GM18870 (cell line): Measurements from ENCODE around the gene NDOR1.
"Not testable (repeated sequence)": the region's sequence is repeated elsewhere in the genome, so short reads cannot be mapped to it uniquely, and the experiment has no call there.

Experiments used
- ATAC-seq: cut with Tn5 transposase; IDR thresholded peaks from one replicate; pipeline ENCODE4 v1.9.1; 2021; ENCODE audit warnings: moderate library complexity; ENCODE audit not compliant: unreplicated experiment

NDOR1 gene

DNA sequence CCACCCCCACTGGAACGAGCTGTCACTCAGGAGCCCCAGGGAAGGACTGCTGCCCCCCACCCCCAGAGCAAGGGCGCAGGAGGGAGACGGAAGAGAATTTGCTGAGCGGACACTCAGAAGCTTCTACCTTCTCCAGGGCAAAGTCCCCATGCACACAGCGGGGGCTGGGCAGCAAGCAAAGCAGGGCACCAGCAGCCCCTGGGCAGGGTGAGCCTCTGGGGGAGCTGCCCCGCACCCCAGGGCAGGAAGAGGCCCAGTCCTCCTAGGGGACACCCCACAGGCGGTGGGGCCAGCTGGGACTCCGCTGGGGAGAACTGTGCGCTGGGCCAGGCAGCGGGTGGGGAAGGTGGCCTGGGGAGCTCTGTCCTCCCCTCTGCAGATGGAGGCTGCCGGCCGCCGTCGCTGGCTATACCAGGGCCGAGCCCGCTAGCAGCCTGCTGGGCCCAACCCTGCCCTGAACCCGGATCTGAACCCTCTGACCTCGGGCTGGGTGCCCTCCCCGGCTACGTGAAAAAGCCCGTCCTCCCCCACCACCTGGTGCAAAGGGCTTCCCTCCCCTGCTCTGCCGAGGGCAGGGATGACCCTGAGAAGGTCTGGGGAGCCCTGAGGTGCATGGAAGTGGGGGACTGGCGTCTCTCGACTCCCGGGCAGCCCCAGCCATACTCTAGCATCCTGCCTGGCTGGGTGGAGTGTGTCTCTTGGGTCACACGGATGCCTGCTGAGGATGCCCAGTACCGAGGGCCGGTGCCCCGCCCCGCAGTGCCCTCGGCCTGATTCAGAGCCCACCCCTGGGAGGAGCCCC is 24.6 kb downstream of the NDOR1 start:
- no peak for ATAC-seq

GRCh38 chr9:137230705-137231371 is 25.3 kb downstream of the NDOR1 start, which contains the start of gene SLC34A3:
Gene SLC34A3 (plus strand): TSS chr9:137230901. CDS start chr9:137231703, 802 bp downstream.
- ATAC-seq = no peak

GRCh38 chr9:137231372-137232039 is 26.0 kb downstream of the NDOR1 start:
- no peak for ATAC-seq

DNA sequence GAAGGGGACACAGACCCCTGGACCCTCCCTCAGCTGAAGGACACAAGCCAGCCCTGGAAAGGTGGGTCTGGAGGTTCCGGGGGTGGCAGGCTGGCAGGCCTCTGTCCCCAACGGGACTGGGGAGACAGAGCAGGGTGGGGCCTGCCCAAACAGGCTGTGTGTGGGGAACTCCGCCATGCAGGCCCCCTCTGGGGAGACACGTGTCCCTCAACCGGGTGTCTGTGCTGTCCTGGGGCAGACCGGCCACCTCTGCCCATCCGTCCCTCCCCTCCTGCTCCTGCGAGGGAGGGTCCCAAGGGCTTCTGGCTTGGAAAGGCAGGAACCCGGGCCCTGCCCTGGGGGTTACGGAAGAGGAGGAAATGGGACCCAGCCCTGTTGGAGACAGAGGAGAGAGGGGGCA is 26.6 kb downstream of the NDOR1 start:
- no peak for ATAC-seq

- ATAC-seq = no peak
These were observed 27.0 kb downstream of the NDOR1 start for GRCh38 chr9:137232510-137232909.

- no peak for ATAC-seq
These were observed 27.9 kb downstream of the NDOR1 start for GRCh38 chr9:137233143-137233980.

- no peak for ATAC-seq
These were observed 28.7 kb downstream of the NDOR1 start for GRCh38 chr9:137234055-137234697.

GRCh38 chr9:137234758-137235423 is 29.4 kb downstream of the NDOR1 start:
- ATAC-seq = no peak

GRCh38 chr9:137235424-137236237 is 30.1 kb downstream of the NDOR1 start:
- no peak for ATAC-seq

DNA sequence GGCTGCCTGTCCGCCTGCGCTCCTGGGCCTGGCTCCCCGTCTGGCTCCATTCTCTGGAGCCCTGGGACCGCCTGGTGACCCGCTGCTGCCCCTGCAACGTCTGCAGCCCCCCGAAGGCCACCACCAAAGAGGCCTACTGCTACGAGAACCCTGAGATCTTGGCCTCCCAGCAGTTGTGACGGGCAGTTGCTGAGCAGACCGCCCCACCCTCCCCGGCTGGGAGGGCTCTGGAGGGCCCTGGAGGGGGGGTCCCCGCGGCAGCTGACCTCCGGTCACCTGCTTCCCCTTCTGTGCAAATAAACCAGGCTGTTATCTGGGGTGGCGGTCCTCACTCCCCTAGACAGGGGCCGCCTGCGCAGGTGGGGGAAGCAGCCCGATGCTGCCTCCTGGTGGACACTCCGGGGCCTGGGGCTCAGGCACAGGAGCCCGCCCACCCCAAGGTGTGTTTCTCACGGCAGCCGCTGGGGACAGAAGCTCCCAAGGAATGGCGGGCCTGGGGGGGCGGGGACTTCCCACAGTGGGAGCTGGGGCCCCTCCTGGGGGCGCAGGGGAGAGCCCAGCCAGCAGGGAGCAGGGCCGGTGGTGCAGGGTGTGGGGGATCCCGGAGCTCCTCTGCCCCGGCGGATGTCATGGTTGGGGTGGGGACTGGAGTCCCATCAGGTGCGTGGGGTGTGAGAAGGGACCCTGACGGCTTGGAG is 30.9 kb downstream of the NDOR1 start:
- ATAC-seq = no peak

DNA sequence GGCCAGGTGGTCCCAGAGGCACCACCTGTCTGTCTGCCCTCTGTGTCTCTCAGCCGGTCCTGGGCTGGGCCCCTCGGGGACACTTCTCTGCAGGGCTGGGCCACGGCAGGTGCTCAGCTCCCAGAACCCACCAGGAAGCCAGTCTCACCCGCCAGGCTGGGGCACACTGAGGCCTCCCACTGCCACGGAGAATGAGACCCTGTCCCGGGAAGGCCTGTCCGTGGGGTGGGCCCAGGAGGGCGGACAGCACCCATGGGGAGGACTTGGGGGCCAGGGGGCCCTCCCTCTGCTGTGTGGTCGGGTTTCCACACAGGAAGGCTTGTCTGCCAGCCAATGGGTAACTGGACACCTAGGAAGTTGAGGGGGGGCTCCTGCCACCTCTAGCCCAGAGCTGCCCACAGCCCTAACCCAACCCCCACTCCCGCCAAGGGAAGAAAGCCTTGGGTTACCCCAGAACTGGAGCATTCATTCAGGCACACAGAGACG is 31.5 kb downstream of the NDOR1 start:
- ATAC-seq = no peak

GRCh38 chr9:137237759-137238726 is 32.5 kb downstream of the NDOR1 start:
- ATAC-seq = no peak

DNA sequence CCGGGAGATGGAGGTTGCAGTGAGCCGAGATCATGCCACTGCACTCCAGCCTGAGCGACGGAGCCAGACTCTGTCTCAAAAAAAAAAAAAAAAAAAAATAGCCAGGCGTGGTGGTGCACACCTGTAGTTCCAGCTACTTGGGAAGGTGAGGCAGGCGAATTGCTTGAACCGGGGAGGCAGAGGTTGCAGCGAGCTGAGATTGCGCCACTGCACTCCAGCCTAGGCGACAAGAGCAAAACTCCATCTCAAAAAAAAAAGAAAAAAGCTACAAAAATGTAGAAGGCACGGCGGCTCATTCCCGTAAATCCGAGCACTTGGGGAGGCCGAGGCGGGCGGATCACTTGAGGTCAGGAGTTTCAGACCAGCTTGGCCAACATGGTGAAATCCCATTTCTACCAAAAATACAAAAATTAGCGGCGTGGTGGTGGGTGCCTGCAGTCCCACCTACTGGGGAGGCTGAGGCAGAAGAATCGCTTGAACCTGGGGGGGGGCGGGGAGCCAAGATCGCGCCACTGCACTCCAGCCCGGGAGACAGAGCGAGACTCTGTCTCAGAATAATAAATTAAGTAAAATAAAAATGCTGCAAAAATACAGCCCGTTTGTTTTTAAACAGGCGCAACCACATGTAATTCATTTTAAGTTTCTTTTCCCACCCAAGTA is 34.2 kb downstream of the NDOR1 start:
- ATAC-seq = not testable (repeated sequence)

- ATAC-seq = peak; percentile 2
These were observed 34.9 kb downstream of the NDOR1 start for GRCh38 chr9:137240318-137240840.

GRCh38 chr9:137240841-137241489 is 35.5 kb downstream of the NDOR1 start, which contains the start of gene TUBB4B:
Gene TUBB4B (plus strand): TSS chr9:137241287. CDS start chr9:137241361, 74 bp downstream.
- peak; percentile 89 for ATAC-seq
